Dermis microvascular lymphatic vessel endothelial cell (primary cell): ENCODE data around the gene SLC12A8. TPM values are rescaled to one million over a fixed set of nuclear protein-coding genes. Genes with fewer than 3 reads are reported as not detected.

Experiments used
- DNase-seq, 2 donors: peaks; one replicate each; pipeline versions ENCODE4 v3.0.0 to v3.0.0-alpha.2; 2010; ENCODE audit warnings: low read depth in 2 of 2
- total RNA-seq: library from RNA; depleted of rRNA; stranded (reverse); fragments of >200 nt; gene quantifications from 2 replicates; pipeline ENCODE4 v1.2.1, GENCODE V29; 2014

Gene SLC12A8
- total RNA-seq, 1 donor from 2014 or later: 0.13 TPM

- no peak for DNase-seq
Observed at GRCh38 chr3:125154800-125155269, 57.7 kb downstream of the SLC12A8 start.

GRCh38 chr3:125154110-125154509 is 58.4 kb downstream of the SLC12A8 start:
- DNase-seq: no peak

GRCh38 chr3:125152951-125153350 is 59.6 kb downstream of the SLC12A8 start:
- DNase-seq: peak in 1 of 2 donors; percentile 13

- DNase-seq: no peak
Observed at GRCh38 chr3:125151916-125152315, 60.6 kb downstream of the SLC12A8 start.

GRCh38 chr3:125151442-125151817 is 61.1 kb downstream of the SLC12A8 start:
- DNase-seq: no peak

GRCh38 chr3:125150525-125151441 is 61.8 kb downstream of the SLC12A8 start:
- peak; percentile 21 to 51 for DNase-seq

- DNase-seq: no peak
Observed at GRCh38 chr3:125149462-125149861, 63.1 kb downstream of the SLC12A8 start.

- DNase-seq: no peak
Observed at GRCh38 chr3:125148836-125149235, 63.7 kb downstream of the SLC12A8 start.

GRCh38 chr3:125148016-125148812 is 64.3 kb downstream of the SLC12A8 start:
- no peak for DNase-seq

GRCh38 chr3:125147491-125147820 is 65.1 kb downstream of the SLC12A8 start:
- peak; percentile 32 to 51 for DNase-seq

- no peak for DNase-seq
Observed at GRCh38 chr3:125146626-125147490, 65.7 kb downstream of the SLC12A8 start.

- no peak for DNase-seq
Observed at GRCh38 chr3:125145751-125146475, 66.6 kb downstream of the SLC12A8 start.

- no peak for DNase-seq
Observed at GRCh38 chr3:125144653-125145314, 67.8 kb downstream of the SLC12A8 start.

- DNase-seq: no peak
Observed at GRCh38 chr3:125143982-125144652, 68.4 kb downstream of the SLC12A8 start.

- no peak for DNase-seq
Observed at GRCh38 chr3:125143538-125143937, 69.0 kb downstream of the SLC12A8 start.

- DNase-seq: no peak
Observed at GRCh38 chr3:125142940-125143339, 69.6 kb downstream of the SLC12A8 start.

- no peak for DNase-seq
Observed at GRCh38 chr3:125142420-125142778, 70.1 kb downstream of the SLC12A8 start.

- peak in 1 of 2 donors; percentile 56 for DNase-seq
Observed at GRCh38 chr3:125141596-125142419, 70.7 kb downstream of the SLC12A8 start.
